Bronchial epithelial cell (primary cell): Measurements from ENCODE around the gene MACO1. TPM values are rescaled to one million over a fixed set of nuclear protein-coding genes. Genes with fewer than 3 reads are reported as not detected.
"Not testable (repeated sequence)": the region's sequence is repeated elsewhere in the genome, so short reads cannot be mapped to it uniquely, and the experiment has no call there.

Experiments used
- DNase-seq: peaks from one replicate; pipeline ENCODE4 v3.0.0-alpha.2; 2010; ENCODE audit warnings: low read depth
- FAIRE-seq: peaks from 2 replicates; lab custom pipeline; 2011; peaks lifted over from hg19 to GRCh38; lab: Jason Lieb, UNC
- H3K27me3 ChIP-seq: 2 replicates; pipeline ENCODE4 v1.5.1; 2011; ENCODE audit warnings: low read length; ENCODE audit not compliant: control insufficient read depth, insufficient read depth
- H3K36me3 ChIP-seq: 2 replicates; pipeline ENCODE4 v1.5.1; 2011; ENCODE audit warnings: low read length; ENCODE audit not compliant: control insufficient read depth, insufficient read depth
- H3K4me3 ChIP-seq: 2 replicates; pipeline ENCODE4 v1.5.1; 2011; ENCODE audit warnings: mild to moderate bottlenecking, low read depth, low read length, control low read depth
- CTCF ChIP-seq: IDR thresholded peaks from 2 replicates; pipeline ENCODE4 v1.5.1; 2011; ENCODE audit warnings: mild to moderate bottlenecking, moderate library complexity, low read length, control low read depth, inconsistent platforms; ENCODE audit not compliant: insufficient read depth, severe bottlenecking
- total RNA-seq: library from RNA; depleted of rRNA; stranded (reverse); fragments of >200 nt; gene quantifications from 2 replicates; pipeline ENCODE4 v1.2.1, GENCODE V29; 2014

Gene MACO1
- total RNA-seq, 1 donor from 2014 or later: 17.4 TPM

GRCh38 chr1:25502957-25503356 is 72.3 kb downstream of the MACO1 start:
- H3K4me3 ChIP-seq: no peak overlapping the region
- H3K27me3 ChIP-seq: no peaks in the 10 kb centered on the region
- TF ChIP-seq CTCF: no peak
- peaks cover 3% of the 10 kb centered on the region for H3K36me3 ChIP-seq
- peak; percentile 55 for DNase-seq
- FAIRE-seq: no peak

DNA sequence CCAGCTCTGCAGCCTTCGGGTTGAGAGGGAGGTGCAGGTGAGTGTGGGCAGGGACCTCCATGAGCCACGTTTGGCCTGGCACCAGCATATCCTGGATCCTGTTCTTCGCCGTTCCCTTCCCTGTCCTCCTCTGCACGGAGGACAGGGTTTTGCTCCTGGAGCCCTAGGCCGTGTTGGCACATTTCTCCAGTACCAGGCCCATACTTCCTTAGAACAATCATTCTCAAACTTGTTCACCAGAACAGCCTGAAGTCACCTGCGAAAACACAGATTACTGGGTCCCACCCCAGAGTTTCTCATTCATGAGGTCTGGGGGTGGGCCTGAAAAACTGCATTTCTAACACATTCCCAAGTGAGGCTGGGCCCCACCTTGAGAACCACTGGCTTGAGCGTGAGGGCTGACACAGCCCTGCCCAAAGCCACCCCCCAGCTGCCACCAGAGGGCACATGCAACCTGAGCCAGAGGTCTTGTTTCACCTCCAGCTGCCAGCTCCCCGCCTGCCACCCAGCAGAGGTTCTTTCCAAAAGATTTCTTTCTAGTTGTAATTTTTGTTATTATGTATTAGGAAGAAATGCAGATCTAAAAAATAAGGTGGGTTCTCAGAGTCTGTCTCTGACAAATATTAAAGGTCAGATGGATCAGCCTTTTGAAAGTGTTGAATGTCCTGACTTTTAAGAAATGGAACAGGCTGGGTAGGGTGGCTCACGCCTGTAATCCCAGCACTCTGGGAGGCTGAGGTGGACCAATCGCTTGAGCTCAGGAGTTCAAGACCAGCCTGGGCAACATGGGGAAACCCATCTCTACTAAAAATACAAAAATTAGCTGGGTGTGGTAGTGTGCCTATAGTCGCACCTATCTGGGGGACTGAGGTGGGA is 73.1 kb downstream of the MACO1 start:
- H3K27me3 ChIP-seq: no peaks in the 10 kb centered on the region
- peak; percentile 42 for DNase-seq
- FAIRE-seq: no peak
- H3K4me3 ChIP-seq: no peak overlapping the region
- TF ChIP-seq CTCF: peak; percentile 77
- peaks cover 1% of the 10 kb centered on the region for H3K36me3 ChIP-seq

GRCh38 chr1:25504706-25505595 is 74.3 kb downstream of the MACO1 start:
- Histone ChIP-seq H3K27me3 (no peaks in the 10 kb centered on the region), H3K4me3 (no peak overlapping the region)
- DNase-seq: no peak

GRCh38 chr1:25505656-25506385 is 75.1 kb downstream of the MACO1 start:
- no peak for FAIRE-seq
- Histone ChIP-seq H3K27me3 (no peaks in the 10 kb centered on the region), H3K36me3 (no peaks in the 10 kb centered on the region), H3K4me3 (no peak overlapping the region)
- no peak for TF ChIP-seq CTCF
- no peak for DNase-seq

More at GRCh38 chr1:25504706-25505595, 74.3 kb downstream of the MACO1 start:
- TF ChIP-seq CTCF: no peak
- no peak for FAIRE-seq
- H3K36me3 ChIP-seq: no peaks in the 10 kb centered on the region

DNA sequence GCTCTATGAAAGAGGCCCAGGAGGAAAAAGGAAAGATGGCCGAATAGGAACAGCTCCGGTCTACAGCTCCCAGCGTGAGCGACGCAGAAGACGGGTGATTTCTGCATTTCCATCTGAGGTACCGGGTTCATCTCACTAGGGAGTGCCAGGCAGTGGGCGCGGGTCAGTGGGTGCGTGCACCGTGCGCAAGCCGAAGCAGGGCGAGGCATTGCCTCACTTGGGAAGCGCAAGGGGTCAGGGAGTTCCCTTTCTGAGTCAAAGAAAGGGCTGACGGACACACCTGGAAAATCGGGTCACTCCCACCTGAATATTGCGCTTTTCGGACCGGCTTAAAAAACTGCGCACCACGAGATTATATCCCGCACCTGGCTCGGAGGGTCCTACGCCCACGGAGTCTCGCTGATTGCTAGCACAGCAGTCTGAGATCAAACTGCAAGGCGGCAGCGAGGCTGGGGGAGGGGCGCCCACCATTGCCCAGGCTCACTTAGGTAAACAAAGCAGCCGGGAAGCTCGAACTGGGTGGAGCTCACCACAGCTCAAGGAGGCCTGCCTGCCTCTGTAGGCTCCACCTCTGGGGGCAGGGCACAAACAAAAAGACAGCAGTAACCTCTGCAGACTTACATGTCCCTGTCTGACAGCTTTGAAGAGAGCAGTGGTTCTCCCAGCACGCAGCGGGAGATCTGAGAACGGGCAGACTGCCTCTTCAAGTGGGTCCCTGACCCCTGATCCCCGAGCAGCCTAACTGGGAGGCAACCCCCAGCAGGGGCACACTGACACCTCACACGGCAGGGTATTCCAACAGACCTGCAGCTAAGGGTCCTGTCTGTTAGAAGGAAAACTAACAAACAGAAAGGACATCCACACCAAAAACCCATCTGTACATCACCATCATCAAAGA is 76.1 kb downstream of the MACO1 start:
- not testable (repeated sequence) for H3K36me3 ChIP-seq, H3K4me3 ChIP-seq, H3K27me3 ChIP-seq, FAIRE-seq, DNase-seq
